Esophagus muscularis mucosa (tissue), 3 donors: ENCODE measurements around the gene ALDH1A3.

ENCODE experiments used
- POLR2A ChIP-seq: fragments of 450-650 bp; IDR thresholded peaks from one replicate; pipeline ENCODE4 v1.6.1; 2017; ENCODE audit warnings: antibody characterized with exemption, moderate library complexity, mild to moderate bottlenecking, low read depth
- POLR2AphosphoS5 ChIP-seq, 2 donors: sonication (generic); formaldehyde crosslinking; IDR thresholded peaks; one replicate each; pipeline ENCODE4 v1.6.1; 2017; ENCODE audit warnings: antibody characterized with exemption in 2 of 2
- TF ChIP-seq, protein P1 (sequence below), 3 experiments: fragments of 200-600 bp in 2 of 3; fragments of 450-650 bp in 1 of 3; sonication (generic) in 2 of 3; IDR thresholded peaks; one replicate each; pipeline ENCODE4 v1.5.1; 2017 to 2019; ENCODE audit warnings: antibody characterized with exemption in 3 of 3, mild to moderate bottlenecking in 2 of 3, moderate library complexity in 1 of 3

DNA sequence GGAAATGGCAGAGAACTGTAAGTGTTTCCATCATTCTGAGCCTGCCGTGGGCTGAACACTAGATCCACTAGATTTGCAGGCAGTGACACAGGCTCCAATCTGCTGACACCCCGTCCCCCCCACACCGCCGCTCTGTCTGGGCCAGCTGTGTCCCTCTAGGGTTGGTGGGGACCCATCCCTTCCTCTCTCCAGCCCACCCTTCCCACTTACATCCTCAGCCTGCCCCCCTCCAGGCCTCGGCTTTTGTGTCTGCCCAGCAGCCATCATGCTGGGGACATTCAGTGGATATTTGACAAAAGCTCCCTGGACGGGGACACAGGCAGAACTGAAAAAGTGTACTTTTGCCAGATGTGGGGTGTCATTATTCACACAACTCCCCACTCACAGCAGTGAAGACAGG, 28.8 kb downstream of the ALDH1A3 start:
- TF ChIP-seq POLR2A (no peak), POLR2AphosphoS5 (IDR thresholded peaks at IDR 0.05) (no peak)
- TF ChIP-seq, protein P1, sequence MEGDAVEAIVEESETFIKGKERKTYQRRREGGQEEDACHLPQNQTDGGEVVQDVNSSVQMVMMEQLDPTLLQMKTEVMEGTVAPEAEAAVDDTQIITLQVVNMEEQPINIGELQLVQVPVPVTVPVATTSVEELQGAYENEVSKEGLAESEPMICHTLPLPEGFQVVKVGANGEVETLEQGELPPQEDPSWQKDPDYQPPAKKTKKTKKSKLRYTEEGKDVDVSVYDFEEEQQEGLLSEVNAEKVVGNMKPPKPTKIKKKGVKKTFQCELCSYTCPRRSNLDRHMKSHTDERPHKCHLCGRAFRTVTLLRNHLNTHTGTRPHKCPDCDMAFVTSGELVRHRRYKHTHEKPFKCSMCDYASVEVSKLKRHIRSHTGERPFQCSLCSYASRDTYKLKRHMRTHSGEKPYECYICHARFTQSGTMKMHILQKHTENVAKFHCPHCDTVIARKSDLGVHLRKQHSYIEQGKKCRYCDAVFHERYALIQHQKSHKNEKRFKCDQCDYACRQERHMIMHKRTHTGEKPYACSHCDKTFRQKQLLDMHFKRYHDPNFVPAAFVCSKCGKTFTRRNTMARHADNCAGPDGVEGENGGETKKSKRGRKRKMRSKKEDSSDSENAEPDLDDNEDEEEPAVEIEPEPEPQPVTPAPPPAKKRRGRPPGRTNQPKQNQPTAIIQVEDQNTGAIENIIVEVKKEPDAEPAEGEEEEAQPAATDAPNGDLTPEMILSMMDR (IDR thresholded peaks at IDR 0.05) = no peak
